GM12872 (cell line): Measurements from ENCODE around the gene JAKMIP1.

Experiments
- TF ChIP-seq, protein P1 (sequence below): IDR thresholded peaks from 3 replicates; pipeline ENCODE4 v1.5.1; 2011; ENCODE audit warnings: low read depth, mild to moderate bottlenecking, low read length, moderate library complexity; ENCODE audit not compliant: insufficient read depth

Gene JAKMIP1

DNA sequence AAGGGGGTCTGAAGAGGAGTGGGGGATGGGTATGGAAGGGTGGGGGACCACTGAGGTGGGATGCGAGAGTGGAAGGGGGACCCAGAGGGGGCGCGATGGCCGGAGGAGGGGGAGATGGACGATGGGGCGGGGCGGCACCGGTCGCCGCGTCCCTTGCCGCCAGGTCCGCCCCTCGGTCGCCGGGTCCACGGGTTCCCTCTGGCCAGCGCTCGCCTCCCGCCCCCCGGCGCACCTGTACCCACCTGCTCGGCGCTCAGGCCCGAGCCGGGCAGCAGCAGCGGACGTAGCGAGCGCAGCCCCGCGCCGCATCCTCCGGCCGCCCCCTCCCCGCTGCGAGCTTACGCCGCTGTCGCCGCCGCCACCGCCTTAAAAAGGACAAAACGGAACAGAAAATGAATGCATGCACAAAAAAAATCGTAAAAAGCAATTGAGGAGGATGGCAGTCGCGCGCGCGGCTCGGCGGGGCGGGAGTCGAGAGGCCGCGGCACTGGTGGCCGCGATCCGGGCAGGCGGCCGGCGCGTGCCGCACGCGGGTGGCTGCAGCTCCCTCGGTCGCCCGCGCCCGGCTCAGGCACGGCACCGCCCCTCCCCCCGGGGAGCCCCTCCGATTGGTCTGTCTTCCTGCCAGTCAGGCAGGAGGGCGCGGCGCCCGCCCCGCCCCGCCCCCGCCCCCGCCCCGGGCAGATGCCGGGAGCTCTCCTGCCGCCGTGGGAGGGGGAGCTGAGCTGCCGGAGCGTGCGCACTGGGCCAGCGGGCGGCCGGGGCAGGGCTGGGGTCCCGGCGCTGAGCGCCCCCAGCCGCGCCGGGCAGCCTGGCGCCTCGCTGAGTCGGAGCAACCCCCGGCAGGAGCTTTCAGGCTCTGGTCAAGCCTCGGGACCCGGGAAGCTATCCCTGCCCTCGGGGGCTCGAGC is at the start of gene JAKMIP1:
TSS of gene JAKMIP1 (minus strand) at position 539 of the 911 bp plus-strand sequence. CDS start 87,699 bp downstream, outside the sequence.
- TF ChIP-seq, protein P1, sequence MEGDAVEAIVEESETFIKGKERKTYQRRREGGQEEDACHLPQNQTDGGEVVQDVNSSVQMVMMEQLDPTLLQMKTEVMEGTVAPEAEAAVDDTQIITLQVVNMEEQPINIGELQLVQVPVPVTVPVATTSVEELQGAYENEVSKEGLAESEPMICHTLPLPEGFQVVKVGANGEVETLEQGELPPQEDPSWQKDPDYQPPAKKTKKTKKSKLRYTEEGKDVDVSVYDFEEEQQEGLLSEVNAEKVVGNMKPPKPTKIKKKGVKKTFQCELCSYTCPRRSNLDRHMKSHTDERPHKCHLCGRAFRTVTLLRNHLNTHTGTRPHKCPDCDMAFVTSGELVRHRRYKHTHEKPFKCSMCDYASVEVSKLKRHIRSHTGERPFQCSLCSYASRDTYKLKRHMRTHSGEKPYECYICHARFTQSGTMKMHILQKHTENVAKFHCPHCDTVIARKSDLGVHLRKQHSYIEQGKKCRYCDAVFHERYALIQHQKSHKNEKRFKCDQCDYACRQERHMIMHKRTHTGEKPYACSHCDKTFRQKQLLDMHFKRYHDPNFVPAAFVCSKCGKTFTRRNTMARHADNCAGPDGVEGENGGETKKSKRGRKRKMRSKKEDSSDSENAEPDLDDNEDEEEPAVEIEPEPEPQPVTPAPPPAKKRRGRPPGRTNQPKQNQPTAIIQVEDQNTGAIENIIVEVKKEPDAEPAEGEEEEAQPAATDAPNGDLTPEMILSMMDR = no peak

DNA sequence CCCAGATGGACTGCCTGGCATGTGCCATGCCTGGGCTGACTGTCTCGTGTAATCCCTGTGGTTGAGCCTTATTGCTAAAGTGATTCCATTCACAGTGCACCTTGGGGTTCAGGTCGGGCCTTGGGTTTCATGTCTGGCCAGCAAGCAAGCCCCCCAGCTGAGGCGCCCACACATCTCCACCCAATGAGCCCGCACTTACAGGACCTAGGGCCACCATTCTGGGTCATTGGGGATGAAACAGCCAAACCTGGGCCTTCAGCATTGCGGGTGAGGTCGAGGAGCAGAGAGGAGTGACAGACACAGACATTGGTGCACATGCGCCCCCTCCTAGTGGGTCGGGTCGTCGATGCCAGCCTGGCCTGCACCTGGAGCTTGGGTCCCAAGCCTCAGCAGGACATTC is 48.0 kb upstream of the JAKMIP1 start:
- TF ChIP-seq, protein P1 = no peak

GRCh38 chr4:6246170-6246634 is 45.9 kb upstream of the JAKMIP1 start:
- TF ChIP-seq, protein P1 = no peak

GRCh38 chr4:6245246-6246169 is 45.2 kb upstream of the JAKMIP1 start:
- TF ChIP-seq, protein P1 = no peak

DNA sequence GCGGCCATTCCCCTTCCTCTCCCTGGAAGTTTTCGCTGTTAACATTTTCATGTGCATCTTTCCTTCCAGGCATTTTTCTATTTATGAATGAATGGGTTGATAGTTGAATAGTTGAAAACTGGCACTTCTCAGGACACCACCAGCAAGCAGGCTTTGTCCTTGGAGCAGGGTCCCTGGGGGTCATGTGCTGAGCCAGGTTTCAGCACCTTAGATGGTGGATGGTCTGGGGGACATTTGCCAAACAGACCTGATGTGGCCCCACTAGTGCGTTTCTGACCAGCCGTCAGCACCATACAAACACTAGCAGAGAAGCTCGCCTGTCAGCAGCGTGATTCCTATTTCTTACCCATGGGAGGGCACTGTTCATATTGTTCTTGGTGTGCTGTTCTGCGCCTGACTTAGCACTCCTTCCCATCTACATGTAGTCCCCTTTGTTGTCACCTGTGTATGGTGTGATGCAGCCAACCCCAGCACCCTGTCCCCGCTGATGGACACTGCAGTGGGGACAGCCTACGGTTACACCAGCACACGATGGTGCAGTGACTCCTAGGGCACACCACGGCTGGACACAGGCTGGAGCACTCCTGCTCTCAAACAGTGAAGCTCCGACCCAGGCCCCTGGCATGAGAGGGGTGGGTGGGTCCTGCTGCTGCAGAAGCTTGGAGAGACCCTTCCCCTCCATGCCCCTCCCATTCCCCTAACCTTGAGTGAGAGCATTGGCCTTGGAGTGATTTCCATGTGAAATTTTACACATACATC is 42.1 kb upstream of the JAKMIP1 start:
- TF ChIP-seq, protein P1 = no peak

DNA sequence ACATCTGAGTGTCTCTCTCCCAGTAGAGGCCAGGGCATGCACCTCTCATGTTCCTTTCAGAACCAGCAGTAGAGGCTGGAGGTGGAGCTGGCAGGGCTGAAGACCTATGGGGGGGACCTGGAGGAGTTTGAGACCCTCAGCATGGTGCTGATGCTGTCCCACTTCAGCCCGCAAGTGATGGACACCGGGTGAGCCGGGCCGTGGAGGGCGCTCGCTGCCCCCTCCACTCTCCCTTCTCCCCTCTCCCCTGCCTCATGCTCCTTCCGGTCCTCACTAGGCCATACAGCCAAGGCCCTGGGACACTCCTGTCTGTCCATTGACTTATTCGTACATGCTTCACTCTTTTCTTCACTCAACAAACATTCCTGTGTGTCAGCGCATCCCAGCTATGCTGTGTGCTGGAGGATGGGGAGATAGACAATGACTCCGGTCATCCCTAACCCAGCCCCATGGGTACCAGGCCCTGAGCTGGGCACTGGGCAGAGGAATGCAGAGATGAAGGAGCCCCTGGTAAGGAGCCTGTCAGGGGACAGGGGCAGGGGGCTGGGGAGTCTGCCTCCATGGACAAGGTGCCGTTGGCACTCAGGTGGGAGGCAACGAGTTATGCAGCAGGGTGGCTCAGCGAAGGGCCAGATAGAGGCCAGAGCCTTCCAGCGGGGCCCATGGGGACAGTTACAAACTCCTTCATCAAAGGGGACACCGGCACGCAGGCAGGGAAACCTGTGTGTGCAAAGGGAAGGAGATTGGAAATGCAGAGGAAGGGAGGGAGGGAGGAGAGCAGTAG is 40.9 kb upstream of the JAKMIP1 start:
- TF ChIP-seq, protein P1 = no peak
